Subcutaneous adipose tissue (tissue), 4 donors: Measurements from ENCODE around the gene CEP126. TPM values are rescaled to one million over a fixed set of nuclear protein-coding genes. Genes with fewer than 3 reads are reported as not detected.

Experiments
- total RNA-seq, 4 donors: library from RNA; depleted of rRNA; stranded (reverse); fragments of >200 nt; gene quantifications; one replicate each; pipeline ENCODE4 v1.1.0, GENCODE V29; 2016
- TF ChIP-seq, protein P1 (sequence below): fragments of 450-650 bp; IDR thresholded peaks from one replicate; pipeline ENCODE4 v1.5.1; 2016; ENCODE audit warnings: low read depth, mild to moderate bottlenecking, control low read depth, antibody characterized with exemption, moderate library complexity

The CEP126 gene
- total RNA-seq, 4 donors from 2014 or later: 8.7 to 20.7 (median 15.6) TPM

- TF ChIP-seq, protein P1, sequence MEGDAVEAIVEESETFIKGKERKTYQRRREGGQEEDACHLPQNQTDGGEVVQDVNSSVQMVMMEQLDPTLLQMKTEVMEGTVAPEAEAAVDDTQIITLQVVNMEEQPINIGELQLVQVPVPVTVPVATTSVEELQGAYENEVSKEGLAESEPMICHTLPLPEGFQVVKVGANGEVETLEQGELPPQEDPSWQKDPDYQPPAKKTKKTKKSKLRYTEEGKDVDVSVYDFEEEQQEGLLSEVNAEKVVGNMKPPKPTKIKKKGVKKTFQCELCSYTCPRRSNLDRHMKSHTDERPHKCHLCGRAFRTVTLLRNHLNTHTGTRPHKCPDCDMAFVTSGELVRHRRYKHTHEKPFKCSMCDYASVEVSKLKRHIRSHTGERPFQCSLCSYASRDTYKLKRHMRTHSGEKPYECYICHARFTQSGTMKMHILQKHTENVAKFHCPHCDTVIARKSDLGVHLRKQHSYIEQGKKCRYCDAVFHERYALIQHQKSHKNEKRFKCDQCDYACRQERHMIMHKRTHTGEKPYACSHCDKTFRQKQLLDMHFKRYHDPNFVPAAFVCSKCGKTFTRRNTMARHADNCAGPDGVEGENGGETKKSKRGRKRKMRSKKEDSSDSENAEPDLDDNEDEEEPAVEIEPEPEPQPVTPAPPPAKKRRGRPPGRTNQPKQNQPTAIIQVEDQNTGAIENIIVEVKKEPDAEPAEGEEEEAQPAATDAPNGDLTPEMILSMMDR: no peak
Observed at GRCh38 chr11:101885631-101886030, 29.2 kb upstream of the CEP126 start.

- TF ChIP-seq, protein P1: no peak
Observed at GRCh38 chr11:101889767-101890166, 25.0 kb upstream of the CEP126 start.

- TF ChIP-seq, protein P1: no peak
Observed at GRCh38 chr11:101894505-101894904, 20.3 kb upstream of the CEP126 start.

DNA sequence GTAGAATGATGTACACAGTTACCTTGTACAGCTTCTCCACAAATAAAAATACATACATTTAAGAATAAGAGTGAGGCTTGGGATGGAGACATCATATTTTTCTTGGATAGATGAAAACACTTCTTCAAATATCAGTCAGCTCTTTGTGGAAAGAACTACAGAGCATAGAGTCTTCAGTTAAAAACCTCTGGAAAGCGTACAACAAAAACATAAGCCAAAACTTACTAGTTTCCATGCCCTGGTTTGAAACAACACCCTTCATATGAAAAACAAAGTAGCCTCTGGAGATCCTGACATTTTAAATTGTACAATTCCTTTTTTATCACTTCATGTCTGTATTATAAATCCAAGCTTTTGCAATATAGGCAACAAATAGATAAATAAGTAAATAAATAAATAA, 7.0 kb upstream of the CEP126 start:
- TF ChIP-seq, protein P1: no peak

DNA sequence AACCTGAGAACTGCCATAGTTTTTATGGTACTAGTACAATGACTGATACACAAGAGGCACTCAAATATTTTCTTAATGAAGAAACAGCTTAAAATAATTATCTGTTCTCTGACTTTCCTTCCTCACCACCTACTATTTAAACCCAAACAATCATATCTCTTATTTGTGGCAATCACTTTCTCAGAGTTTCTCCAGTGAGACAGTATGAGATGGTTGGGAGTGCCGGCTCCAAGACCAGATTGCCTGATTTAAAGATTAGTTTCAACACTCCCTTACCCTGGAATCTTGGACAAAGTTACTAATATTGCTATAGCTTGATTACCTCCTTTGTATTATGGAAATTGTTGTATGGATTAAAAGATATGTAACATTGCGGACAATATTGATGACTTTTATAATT, 5.7 kb upstream of the CEP126 start:
- TF ChIP-seq, protein P1: no peak

GRCh38 chr11:101912823-101913284, 2.0 kb upstream of the CEP126 start:
- TF ChIP-seq, protein P1: no peak

DNA sequence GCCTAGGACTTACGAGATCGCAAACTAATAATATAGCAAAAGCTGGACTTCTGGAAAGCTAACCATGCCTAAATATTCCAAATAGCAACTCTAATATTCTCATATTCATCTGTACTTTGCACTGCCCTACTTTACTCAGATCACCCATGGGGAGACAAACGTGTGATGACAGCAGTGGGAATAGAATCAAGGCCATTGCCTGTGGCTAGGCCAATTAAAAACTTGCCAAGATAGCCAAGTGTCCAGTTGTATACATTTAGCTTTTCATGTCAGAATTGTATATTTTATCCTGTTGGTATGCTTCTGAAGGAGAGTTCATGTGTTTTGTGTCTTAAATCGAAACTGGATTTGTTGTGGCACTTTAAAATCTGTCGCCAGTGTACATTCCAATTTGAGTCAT, 1.2 kb upstream of the CEP126 start:
- TF ChIP-seq, protein P1: no peak

DNA sequence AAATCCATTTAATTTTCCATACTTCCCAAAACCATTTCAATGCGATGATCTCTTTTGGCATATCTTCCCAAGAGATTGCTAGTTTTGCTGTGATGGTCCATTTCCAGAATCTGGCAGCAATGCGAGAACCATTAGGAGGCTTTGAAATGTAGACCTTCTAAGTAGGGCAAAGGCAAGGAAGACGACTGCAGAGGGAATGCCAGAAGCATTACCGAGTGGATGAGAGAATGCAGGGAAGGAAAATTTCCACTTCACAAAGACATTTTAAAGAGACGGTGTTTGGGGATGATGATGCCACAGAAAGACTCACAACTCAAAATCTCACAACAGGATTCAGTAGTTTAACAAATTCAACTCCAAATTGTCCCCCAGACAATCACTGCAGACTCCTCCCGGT, 471 bp upstream of the CEP126 start:
- TF ChIP-seq, protein P1: no peak
